ENCODE measurements around the gene STYXL1. TPM values are rescaled to one million over a fixed set of nuclear protein-coding genes. Genes with fewer than 3 reads are reported as not detected.

The STYXL1 gene
- total and polyA plus RNA-seq, 4 donors = 36.6 to 45.8 (median 41.3) TPM

DNA sequence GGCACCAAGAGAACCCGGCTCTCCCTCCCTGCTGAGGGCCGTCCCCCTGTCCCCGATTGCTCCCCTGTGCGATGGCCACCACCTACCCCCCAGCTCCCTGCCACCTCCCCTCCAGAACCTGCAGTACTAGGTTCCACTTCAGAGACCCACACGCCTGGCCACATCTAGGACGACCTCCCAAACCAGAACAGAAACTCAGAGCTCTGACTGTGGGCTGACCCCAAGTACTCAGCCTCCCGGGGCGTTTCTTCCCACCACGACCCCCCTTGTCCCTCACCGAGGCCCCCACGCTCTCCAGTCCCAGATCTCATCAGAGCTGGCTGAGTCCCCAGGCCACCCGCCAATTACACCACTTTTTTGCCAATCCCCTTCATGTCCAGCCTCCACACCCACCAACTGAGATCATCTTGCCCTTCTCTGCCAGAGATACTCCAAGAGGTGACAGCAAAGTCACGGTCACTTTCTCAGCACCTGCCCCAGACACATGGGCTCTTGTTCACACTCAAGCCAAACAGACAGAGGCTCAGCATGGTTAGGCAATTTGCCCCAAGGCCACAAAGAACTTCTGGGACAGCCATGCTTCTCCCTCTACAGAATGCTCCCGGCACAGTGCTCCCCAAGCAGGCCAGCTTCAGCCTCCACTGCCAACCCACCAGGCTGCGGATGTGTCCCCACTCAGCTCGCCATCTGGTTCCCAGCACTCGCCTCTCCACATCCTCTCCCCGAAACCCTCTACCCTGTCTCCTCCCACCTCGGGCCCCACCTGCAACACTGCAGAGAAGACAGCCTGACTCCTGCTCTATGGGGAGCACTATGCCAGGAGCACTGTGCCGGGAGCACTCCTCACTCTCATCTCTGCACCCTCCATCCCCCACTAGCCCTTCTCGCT is 58.1 kb downstream of the STYXL1 start:
- TF ChIP-seq, protein P1, sequence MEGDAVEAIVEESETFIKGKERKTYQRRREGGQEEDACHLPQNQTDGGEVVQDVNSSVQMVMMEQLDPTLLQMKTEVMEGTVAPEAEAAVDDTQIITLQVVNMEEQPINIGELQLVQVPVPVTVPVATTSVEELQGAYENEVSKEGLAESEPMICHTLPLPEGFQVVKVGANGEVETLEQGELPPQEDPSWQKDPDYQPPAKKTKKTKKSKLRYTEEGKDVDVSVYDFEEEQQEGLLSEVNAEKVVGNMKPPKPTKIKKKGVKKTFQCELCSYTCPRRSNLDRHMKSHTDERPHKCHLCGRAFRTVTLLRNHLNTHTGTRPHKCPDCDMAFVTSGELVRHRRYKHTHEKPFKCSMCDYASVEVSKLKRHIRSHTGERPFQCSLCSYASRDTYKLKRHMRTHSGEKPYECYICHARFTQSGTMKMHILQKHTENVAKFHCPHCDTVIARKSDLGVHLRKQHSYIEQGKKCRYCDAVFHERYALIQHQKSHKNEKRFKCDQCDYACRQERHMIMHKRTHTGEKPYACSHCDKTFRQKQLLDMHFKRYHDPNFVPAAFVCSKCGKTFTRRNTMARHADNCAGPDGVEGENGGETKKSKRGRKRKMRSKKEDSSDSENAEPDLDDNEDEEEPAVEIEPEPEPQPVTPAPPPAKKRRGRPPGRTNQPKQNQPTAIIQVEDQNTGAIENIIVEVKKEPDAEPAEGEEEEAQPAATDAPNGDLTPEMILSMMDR (IDR thresholded peaks at IDR 0.05; ENCODE audit: control extremely low read depth, extremely low read depth) = no peak
- ATAC-seq (ENCODE audit: insufficient read depth, low FRiP score) = no peak
- Histone ChIP-seq H3K27me3 (ENCODE audit: control insufficient read depth in 3 of 3, insufficient read depth in 3 of 3, low read length in 2 of 3) (no peaks in the 10 kb centered on the region), H3K4me3 (no peak overlapping the region), H3K36me3 (ENCODE audit: control insufficient read depth in 4 of 4, insufficient read depth in 4 of 4, low read length in 4 of 4) (peaks cover 0 to 36% (median 10%) of the 10 kb centered on the region in 4 donors), H3K9ac (ENCODE audit: insufficient read depth in 1 of 2, low read length in 2 of 2) (no peak overlapping the region), H3K4me1 (ENCODE audit: control insufficient read depth in 5 of 5, insufficient read depth in 5 of 5, low read length in 5 of 5) (peaks cover 0 to 21% (median 4%) of the 10 kb centered on the region in 5 donors), H3K27ac (ENCODE audit: low read depth in 1 of 2, low read length in 1 of 2) (peak overlapping the region; percentile 37 to 84), H3K9me3 (ENCODE audit: control insufficient read depth in 4 of 4, insufficient read depth in 3 of 4, low read length in 3 of 4) (no peaks in the 10 kb centered on the region)
- DNase-seq = peak; percentile 48 to 61 (median 49)
- 59 to 71% methylated on average over 21 of the region's 21 CpGs for WGBS, 2 donors

DNA sequence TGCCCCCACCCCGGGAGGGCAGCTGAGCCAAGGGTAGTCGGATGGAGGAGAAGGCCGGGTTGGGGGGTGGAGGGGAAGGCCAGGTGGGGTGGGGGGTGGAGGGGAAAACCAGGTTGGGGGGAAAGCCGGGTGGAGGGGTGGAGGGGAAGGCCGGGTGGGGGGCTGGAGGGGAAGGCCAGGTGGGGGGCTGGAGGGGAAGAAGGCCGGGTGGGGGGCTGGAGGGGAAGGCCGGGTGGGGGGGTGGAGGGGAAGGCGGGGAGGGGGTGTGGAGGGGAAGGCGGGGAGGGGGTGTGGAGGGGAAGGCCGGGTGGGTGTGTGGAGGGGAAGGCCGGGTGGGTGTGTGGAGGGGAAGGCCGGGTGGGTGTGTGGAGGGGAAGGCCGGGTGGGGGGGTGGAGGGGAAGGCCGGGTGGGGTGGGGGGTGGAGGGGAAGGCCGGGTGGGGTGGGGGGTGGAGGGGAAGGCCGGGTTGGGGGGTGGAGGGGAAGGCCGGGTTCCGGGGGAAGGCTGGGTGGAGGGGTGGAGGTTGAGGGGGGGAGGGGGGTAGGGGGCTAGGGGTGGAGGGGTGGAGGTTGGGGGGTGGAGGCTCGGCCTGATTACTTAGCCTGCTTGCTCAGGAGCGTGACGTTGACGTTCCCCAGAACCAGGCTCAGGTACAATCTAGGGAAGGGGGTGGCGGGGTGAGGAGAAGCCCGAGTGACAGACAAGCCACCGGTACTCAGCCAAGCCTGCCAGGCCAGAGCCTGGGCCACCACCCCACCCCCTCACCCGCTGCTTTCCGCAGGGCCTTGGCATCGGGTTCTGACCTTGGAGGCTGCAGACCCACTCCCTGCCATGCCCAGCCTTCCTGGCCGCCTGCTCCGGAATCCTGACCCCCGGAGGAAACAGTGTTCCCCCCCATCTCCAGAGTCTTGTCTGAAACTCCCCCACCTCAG is 59.0 kb downstream of the STYXL1 start:
- TF ChIP-seq, protein P1 (IDR thresholded peaks at IDR 0.05; ENCODE audit: control extremely low read depth, extremely low read depth) = no peak
- no peak for DNase-seq
- Histone ChIP-seq H3K27ac (ENCODE audit: low read depth in 1 of 2, low read length in 1 of 2) (peak overlapping the region; percentile 37 to 81), H3K4me1 (ENCODE audit: control insufficient read depth in 5 of 5, insufficient read depth in 5 of 5, low read length in 5 of 5) (peaks cover 0 to 21% (median 4%) of the 10 kb centered on the region in 5 donors), H3K4me3 (no peak overlapping the region), H3K9me3 (ENCODE audit: control insufficient read depth in 4 of 4, insufficient read depth in 3 of 4, low read length in 3 of 4) (no peaks in the 10 kb centered on the region), H3K27me3 (ENCODE audit: control insufficient read depth in 3 of 3, insufficient read depth in 3 of 3, low read length in 2 of 3) (no peaks in the 10 kb centered on the region), H3K9ac (ENCODE audit: insufficient read depth in 1 of 2, low read length in 2 of 2) (no peak overlapping the region), H3K36me3 (ENCODE audit: control insufficient read depth in 4 of 4, insufficient read depth in 4 of 4, low read length in 4 of 4) (peaks cover 0 to 45% (median 10%) of the 10 kb centered on the region in 4 donors)
- ATAC-seq (ENCODE audit: insufficient read depth, low FRiP score) = no peak
- 52 to 83% methylated on average over 16 to 22 of the region's 31 CpGs for WGBS, 2 donors

DNA sequence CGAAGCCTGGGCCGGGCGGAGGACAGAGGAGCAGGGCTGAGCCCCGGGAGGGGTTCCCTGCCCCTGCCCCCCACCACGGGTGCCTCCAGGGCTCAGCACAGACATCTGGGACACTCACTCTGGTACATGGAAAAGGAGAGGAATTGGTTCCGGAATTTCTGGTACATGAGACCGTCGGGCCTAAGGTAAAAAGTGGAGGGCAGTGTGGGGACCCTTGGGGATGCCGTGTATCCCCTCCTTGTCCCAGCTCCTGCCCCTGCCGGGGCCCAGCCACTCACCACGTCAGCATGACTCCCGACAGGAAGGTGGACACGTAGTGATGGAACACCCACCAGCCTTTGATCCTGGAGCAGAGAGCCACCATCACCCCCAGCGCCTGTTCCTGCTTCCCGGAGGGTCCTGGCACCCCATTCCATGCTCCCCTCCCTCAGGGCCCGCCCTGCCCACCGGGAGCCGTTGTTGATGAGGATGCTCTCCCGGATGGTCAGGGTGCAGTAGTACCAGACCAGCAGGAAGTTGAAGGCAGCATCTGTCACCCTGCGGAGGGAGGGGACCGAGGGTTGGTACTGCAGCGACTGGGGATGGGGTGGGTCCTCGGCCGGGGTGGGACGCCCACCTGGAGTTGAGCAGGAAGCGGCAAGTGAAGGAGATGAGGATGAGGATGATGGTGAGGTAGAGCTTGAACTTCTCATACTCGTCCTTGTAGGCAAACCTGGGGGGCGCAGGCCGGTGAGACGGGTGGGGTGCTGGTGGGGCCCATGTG is 59.8 kb downstream of the STYXL1 start:
- H3K4me1 ChIP-seq (ENCODE audit: control insufficient read depth in 5 of 5, insufficient read depth in 5 of 5, low read length in 5 of 5) = peaks cover 0 to 13% (median 4%) of the 10 kb centered on the region in 5 donors
- H3K4me3 ChIP-seq = no peak overlapping the region
- DNase-seq = no peak
- no peak for ATAC-seq (ENCODE audit: insufficient read depth, low FRiP score)
- no peaks in the 10 kb centered on the region for H3K27me3 ChIP-seq (ENCODE audit: control insufficient read depth in 3 of 3, insufficient read depth in 3 of 3, low read length in 2 of 3)
- TF ChIP-seq, protein P1 (IDR thresholded peaks at IDR 0.05; ENCODE audit: control extremely low read depth, extremely low read depth) = no peak
- H3K27ac ChIP-seq (ENCODE audit: low read depth in 1 of 2, low read length in 1 of 2) = peak overlapping the region; percentile 11 to 13
- H3K36me3 ChIP-seq (ENCODE audit: control insufficient read depth in 4 of 4, insufficient read depth in 4 of 4, low read length in 4 of 4) = peaks cover 0 to 51% (median 13%) of the 10 kb centered on the region in 4 donors
- WGBS, 2 donors = 89 to 90% methylated on average over 30 of the region's 30 CpGs
- no peak overlapping the region for H3K9ac ChIP-seq (ENCODE audit: insufficient read depth in 1 of 2, low read length in 2 of 2)
- H3K9me3 ChIP-seq (ENCODE audit: control insufficient read depth in 4 of 4, insufficient read depth in 3 of 4, low read length in 3 of 4) = no peaks in the 10 kb centered on the region
